Ishikawa (cell line): ENCODE results near the gene GALNT2.

Experiments used
- CEBPB ChIP-seq: IDR thresholded peaks from 2 replicates; pipeline ENCODE4 v1.6.1; 2012
- EGR1 ChIP-seq: IDR thresholded peaks from 2 replicates; pipeline ENCODE4 v1.6.1; 2012
- EP300 ChIP-seq: IDR thresholded peaks from 2 replicates; pipeline ENCODE4 v1.6.1; 2012; ENCODE audit warnings: borderline replicate concordance
- FOXM1 ChIP-seq: IDR thresholded peaks from 2 replicates; pipeline ENCODE4 v1.6.1; 2012; ENCODE audit warnings: low read depth, borderline replicate concordance
- MAX ChIP-seq: IDR thresholded peaks from 2 replicates; pipeline ENCODE4 v1.6.1; 2012
- RAD21 ChIP-seq: IDR thresholded peaks from 2 replicates; pipeline ENCODE4 v1.6.1; 2012; ENCODE audit warnings: low read depth
- REST ChIP-seq: IDR thresholded peaks from 2 replicates; pipeline ENCODE4 v1.6.1; 2012; ENCODE audit warnings: low read depth, mild to moderate bottlenecking
- TAF1 ChIP-seq: IDR thresholded peaks from 2 replicates; pipeline ENCODE4 v1.6.1; 2012; ENCODE audit warnings: low read depth, mild to moderate bottlenecking
- TEAD4 ChIP-seq: IDR thresholded peaks from 2 replicates; pipeline ENCODE4 v1.6.1; 2012
- USF1 ChIP-seq: IDR thresholded peaks from 2 replicates; pipeline ENCODE4 v1.6.1; 2012
- YY1 ChIP-seq: IDR thresholded peaks from 2 replicates; pipeline ENCODE4 v1.6.1; 2012; ENCODE audit warnings: low read depth
- ZBTB7A ChIP-seq: IDR thresholded peaks from 2 replicates; pipeline ENCODE4 v1.6.1; 2012; ENCODE audit warnings: low read depth

GRCh38 chr1:230187290-230187689 lies 120.3 kb downstream of the GALNT2 start:
- TF ChIP-seq YY1 (no peak), CEBPB (no peak), FOXM1 (no peak), RAD21 (no peak), TEAD4 (no peak), EGR1 (no peak), TAF1 (no peak), USF1 (no peak), REST (no peak), ZBTB7A (no peak), MAX (no peak), EP300 (no peak)
